RWPE1 (cell line): ENCODE data around the gene BTK.
"Not testable (repeated sequence)": the region's sequence is repeated elsewhere in the genome, so short reads cannot be mapped to it uniquely, and the experiment has no call there.

Experiments
- CTCF ChIA-PET: fragments of 350-600 bp; sonication (Branson Sonifier 250); formaldehyde crosslinking; extraction: SDS; loops from one replicate; lab custom pipeline; 2021; lab: Yijun Ruan, JAX
- POLR2A ChIA-PET: fragments of 400-600 bp; formaldehyde crosslinking; extraction: SDS; loops from one replicate; lab custom pipeline; 2020; ENCODE audit warnings: antibody characterized with exemption; ENCODE audit not compliant: low non-redundant PET; lab: Yijun Ruan, JAX
- DNase-seq: peaks from one replicate; pipeline ENCODE4 v3.0.0; 2012; ENCODE audit warnings: low spot score
- H3K27ac ChIP-seq: fragments of 450-650 bp; 2 replicates; pipeline ENCODE4 v1.5.1; 2017
- TF ChIP-seq, protein P1 (sequence below): fragments of 450-650 bp; conservative IDR thresholded peaks from 2 replicates; pipeline ENCODE4 v1.5.1; 2017; ENCODE audit warnings: low read depth, mild to moderate bottlenecking

BTK gene

DNA sequence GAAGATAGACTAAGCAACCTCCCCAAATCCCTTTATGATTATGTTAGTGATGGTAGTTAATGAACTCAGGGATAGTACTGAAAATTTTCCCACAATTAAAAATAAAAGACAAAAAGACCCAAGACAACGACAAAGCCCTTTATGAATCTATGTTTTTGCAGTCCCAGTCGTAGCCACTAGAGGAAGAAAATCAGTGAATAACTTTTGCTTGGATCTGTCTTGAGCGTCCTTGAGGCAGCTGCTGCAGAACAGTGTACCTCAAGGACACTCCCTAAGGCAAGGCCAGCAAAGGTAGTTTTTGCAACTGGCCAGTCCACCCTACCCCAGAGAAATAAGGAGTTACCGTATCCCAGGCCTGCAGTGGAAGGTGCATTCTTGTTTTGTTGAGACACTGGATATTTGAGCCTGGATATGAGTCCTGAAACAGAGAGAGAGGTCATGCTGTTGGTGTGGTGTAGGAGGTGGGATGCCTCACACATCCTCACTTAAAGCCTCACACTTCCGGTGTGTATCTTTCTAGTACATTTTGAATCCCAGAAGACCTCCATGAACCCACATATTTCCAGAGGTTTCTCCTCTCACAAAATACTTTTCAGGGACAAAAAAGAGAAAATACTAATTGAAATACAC, 28.7 kb downstream of the BTK start:
- TF ChIP-seq, protein P1, sequence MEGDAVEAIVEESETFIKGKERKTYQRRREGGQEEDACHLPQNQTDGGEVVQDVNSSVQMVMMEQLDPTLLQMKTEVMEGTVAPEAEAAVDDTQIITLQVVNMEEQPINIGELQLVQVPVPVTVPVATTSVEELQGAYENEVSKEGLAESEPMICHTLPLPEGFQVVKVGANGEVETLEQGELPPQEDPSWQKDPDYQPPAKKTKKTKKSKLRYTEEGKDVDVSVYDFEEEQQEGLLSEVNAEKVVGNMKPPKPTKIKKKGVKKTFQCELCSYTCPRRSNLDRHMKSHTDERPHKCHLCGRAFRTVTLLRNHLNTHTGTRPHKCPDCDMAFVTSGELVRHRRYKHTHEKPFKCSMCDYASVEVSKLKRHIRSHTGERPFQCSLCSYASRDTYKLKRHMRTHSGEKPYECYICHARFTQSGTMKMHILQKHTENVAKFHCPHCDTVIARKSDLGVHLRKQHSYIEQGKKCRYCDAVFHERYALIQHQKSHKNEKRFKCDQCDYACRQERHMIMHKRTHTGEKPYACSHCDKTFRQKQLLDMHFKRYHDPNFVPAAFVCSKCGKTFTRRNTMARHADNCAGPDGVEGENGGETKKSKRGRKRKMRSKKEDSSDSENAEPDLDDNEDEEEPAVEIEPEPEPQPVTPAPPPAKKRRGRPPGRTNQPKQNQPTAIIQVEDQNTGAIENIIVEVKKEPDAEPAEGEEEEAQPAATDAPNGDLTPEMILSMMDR, result peak; percentile 13; the same call in 1 of the 2 replicates
- no peak overlapping the region for H3K27ac ChIP-seq
- POLR2A ChIA-PET, result no interaction called here
- DNase-seq, result no peak
- CTCF ChIA-PET, result no interaction called here

DNA sequence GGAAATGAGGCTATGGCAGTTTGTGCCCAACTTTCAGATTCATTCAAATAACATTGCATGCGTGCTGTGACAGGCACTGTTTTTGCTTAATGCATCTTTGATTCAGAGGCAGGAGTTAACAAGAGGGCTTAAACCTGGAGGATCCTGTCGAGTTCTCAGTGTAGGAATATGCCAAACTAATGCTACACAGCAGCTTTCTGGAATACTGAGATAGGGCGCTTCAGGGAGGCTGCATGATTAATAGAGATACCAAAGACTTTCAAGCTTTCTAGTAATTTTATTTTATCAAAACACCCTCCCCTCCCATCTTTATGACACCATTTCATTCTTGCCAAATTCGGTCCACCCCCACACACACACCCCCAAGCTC, 36.8 kb downstream of the BTK start:
- DNase-seq, result no peak
- ChIA-PET POLR2A (interaction anchor here (1.1 kb wide), 1 partner anchor 41 kb away, joined by 4 read pairs; the partner anchor contains the start of gene RPL36A), CTCF (interaction anchor here (0.6 kb wide), 1 partner anchor 12 kb away, joined by 3 read pairs; no protein-coding TSS in a partner anchor)
- TF ChIP-seq, protein P1, result no peak
- peak overlapping the region; percentile 85 for H3K27ac ChIP-seq

DNA sequence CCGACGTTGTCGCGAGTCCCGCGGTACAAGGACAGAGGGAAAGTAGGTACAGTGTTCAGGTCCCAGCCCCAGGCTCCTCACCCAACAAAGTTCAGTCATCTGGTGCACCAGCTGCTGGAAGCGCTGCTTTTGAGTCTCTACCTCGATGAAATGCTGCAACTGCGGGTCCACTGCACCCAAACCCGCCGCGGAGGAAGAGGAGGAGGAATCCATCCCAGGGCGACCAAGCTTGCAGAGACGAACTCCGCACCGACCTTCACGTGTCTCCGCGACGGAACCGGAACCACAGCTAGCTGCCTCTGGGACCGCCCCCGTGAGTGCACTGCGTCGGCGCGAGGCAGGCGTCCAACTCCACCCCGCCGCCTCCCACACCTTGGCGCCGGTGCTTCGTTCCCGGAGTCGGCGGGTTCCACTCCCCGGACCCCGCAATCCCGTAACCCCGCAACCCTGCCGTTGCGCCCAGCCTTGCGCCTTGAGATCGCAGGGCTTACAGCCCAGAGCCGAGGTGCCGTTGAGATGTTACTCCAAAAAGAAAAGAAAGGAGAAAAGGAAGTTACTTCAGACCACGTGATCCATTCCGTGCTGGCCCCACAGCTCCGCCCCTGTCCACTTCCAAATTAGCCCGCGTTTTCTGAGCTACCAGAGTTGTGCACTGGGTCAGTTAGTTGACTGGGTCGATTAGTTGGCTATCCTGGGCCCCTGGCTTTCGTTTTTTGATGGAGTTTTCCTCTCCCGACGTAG, 37.4 kb downstream of the BTK start, which contains the start of gene TIMM8A:
Gene TIMM8A, minus strand, starts transcription at position 291 of the 741 bp plus-strand sequence. Its CDS starts 78 bp downstream, at position 213.
- ChIA-PET CTCF (interaction anchor here (0.6 kb wide), 1 partner anchor 13 kb away, joined by 3 read pairs; no protein-coding TSS in a partner anchor), POLR2A (interaction anchor here (1.1 kb wide), 1 partner anchor 42 kb away, joined by 4 read pairs; the partner anchor contains the start of gene RPL36A)
- peak; percentile 76 for DNase-seq
- H3K27ac ChIP-seq, result peak within 1 kb of the TSS; percentile 85
- TF ChIP-seq, protein P1, result no peak

DNA sequence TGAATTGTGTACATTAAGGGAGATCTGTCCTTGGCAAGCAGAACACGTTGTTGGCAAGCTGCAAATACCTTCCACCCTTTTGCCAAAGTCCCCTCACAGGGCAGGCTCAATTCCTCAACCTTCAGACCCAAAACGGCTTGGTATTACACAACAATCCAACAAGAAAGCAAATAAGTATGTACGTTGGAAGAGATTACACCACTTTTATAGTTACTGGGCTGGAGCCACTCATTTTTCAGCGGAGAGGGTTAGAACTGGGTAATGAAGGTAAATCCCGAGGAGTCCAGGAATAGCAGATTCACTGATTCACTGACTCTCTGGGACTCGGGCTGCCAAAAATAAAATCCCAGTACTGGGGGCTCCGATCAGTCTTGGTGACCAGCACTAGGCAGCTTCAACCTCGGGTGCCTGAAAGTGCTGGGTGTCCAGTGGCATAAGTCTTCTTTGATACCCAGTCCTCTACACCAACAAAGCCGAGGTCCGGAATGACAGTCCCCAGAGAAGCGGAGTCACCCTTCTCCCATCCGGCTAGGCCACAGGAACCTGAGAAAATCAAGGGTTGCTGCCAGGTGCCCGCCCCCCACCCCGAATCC, 38.0 kb downstream of the BTK start:
- POLR2A ChIA-PET, result interaction anchor here (1.1 kb wide), 1 partner anchor 42 kb away, joined by 4 read pairs; the partner anchor contains the start of gene RPL36A
- TF ChIP-seq, protein P1, result no peak
- peak; percentile 13 for DNase-seq
- H3K27ac ChIP-seq, result peak overlapping the region; percentile 85
- CTCF ChIA-PET, result no interaction called here

DNA sequence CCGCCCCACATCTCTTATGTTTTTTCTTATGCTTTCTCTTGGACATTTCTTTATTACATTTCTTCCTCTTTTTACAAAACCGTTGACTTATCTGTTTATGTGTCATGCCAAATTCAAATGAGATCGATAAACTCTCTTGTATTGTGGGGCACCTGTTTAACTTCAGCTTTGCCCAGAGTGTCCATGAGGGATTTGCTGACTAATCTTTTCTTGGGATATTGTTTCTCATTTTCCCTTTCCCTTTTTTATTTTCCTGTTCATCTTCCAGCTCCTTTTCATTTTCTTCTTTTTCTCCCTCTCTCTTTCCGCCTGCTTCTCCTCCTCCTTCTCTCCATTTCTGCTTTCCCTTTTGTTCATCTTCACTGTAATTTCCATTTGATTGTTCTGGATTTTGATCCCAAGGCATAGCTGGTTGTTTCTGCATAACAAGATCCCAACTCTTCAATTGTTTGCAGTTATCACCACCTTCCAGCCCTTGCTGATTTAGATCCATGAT, 48.2 kb downstream of the BTK start:
- DNase-seq, result no peak
- TF ChIP-seq, protein P1, result no peak
- ChIA-PET POLR2A (no interaction called here), CTCF (no interaction called here)
- H3K27ac ChIP-seq, result no peak overlapping the region

DNA sequence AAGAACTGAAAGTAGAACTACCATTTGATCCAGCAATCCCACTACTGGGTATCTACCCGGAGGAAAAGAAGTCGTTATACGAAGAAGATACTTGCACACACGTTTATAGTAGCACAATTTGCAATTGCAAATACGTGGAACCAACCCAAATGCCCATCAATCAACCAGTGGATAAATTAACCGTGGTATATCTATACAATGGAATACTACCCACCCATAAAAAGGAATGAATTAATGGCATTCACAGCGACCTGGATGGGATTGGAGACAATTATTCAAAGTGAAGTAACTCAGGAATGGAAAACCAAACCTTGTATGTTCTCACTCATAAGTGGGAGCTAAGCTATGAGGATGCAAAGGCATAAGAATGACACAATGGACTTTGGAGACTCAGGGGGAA, 51.7 kb downstream of the BTK start:
- DNase-seq, CTCF ChIA-PET, POLR2A ChIA-PET, H3K27ac ChIP-seq: not testable (repeated sequence)

DNA sequence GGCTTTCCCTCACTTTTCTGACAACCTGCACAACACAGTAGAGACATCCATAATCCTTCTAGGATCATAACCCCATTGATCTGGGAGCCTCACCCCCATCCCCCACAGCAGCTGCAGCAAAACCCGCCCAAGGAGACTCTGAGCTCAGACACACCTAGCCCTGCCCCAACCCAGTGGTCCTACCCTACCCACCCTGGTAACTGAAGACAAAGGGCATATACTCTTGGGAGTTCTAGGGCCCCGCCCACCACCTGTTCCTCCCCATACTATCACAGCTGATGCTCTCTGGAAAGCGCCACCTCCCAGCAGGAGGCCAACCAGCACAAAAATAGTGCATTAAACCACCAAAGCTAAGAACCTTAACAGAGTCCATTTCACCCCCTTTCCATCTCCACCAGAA, 59.4 kb downstream of the BTK start:
- H3K27ac ChIP-seq, DNase-seq, POLR2A ChIA-PET: not testable (repeated sequence)
- CTCF ChIA-PET, result interaction anchor here (0.7 kb wide), 1 partner anchor 526 kb away, joined by 4 read pairs; no protein-coding TSS in a partner anchor
